Activated B cell treated with CpG ODN at 0.5 μM for 24 hours (primary cell): ENCODE data around the gene ACSM3. TPM values are rescaled to one million over a fixed set of nuclear protein-coding genes. Genes with fewer than 3 reads are reported as not detected.

Experiments
- ATAC-seq: fragments of 200-7000 bp; cut with Tn5 transposase; one replicate; pipeline ENCODE4 v1.10.0; 2021; ENCODE audit warnings: low read depth, mild to moderate bottlenecking, moderate library complexity
- CTCF ChIA-PET: fragments of 350-600 bp; sonication (Branson Sonifier 250); formaldehyde crosslinking; loops from one replicate; lab custom pipeline; 2021; ENCODE audit warnings: antibody characterized with exemption; lab: Charles Lee
- POLR2A ChIA-PET: fragments of 350-600 bp; sonication (Branson Sonifier 250); formaldehyde crosslinking; loops from one replicate; lab custom pipeline; 2021; ENCODE audit warnings: antibody characterized with exemption; lab: Charles Lee
- DNase-seq: peaks from one replicate; pipeline ENCODE4 v3.0.0; 2022
- H3K27ac Mint-ChIP-seq: one replicate; pipeline ENCODE4 v1.8.0; 2020; ENCODE audit warnings: mixed read lengths
- H3K27me3 Mint-ChIP-seq: one replicate; pipeline ENCODE4 v1.8.0; 2021; ENCODE audit warnings: mixed read lengths
- H3K36me3 Mint-ChIP-seq: one replicate; pipeline ENCODE4 v1.8.0; 2021; ENCODE audit warnings: low read depth, mixed read lengths
- H3K4me1 Mint-ChIP-seq: one replicate; pipeline ENCODE4 v1.8.0; 2021; ENCODE audit warnings: mixed read lengths
- H3K4me3 Mint-ChIP-seq: one replicate; pipeline ENCODE4 v1.8.0; 2020; ENCODE audit warnings: mild to moderate bottlenecking, mixed read lengths
- H3K9me3 Mint-ChIP-seq: one replicate; pipeline ENCODE4 v1.8.0; 2020; ENCODE audit warnings: mixed read lengths
- intact Hi-C: fragments of 100-400 bp; cut with micrococcal nuclease; formaldehyde crosslinking; loops from one replicate; pipeline ENCODE4 v1.15.1; 2024
- total RNA-seq: library from RNA; stranded (reverse); gene quantifications from 2 replicates; pipeline ENCODE4 v1.2.3, GENCODE V29; 2022
- TF ChIP-seq, protein P1 (sequence below): fragments of 200-600 bp; IDR thresholded peaks from one replicate; pipeline ENCODE4 v1.8.0; 2022; ENCODE audit warnings: antibody characterized with exemption, mild to moderate bottlenecking

The ACSM3 gene
- total RNA-seq, 1 donor from 2014 or later, result 13.6 TPM

GRCh38 chr16:20811889-20812439 is 48.1 kb downstream of the ACSM3 start:
- Mint-ChIP-seq H3K36me3 (no peaks in the 10 kb centered on the region), H3K4me1 (peaks cover 7% of the 10 kb centered on the region), H3K27ac (no peak overlapping the region), H3K27me3 (no peaks in the 10 kb centered on the region), H3K9me3 (no peaks in the 10 kb centered on the region), H3K4me3 (no peak overlapping the region)
- POLR2A ChIA-PET, result no interaction called here
- ATAC-seq (no peak), DNase-seq (no peak)
- CTCF ChIA-PET, result no interaction called here
- TF ChIP-seq, protein P1, sequence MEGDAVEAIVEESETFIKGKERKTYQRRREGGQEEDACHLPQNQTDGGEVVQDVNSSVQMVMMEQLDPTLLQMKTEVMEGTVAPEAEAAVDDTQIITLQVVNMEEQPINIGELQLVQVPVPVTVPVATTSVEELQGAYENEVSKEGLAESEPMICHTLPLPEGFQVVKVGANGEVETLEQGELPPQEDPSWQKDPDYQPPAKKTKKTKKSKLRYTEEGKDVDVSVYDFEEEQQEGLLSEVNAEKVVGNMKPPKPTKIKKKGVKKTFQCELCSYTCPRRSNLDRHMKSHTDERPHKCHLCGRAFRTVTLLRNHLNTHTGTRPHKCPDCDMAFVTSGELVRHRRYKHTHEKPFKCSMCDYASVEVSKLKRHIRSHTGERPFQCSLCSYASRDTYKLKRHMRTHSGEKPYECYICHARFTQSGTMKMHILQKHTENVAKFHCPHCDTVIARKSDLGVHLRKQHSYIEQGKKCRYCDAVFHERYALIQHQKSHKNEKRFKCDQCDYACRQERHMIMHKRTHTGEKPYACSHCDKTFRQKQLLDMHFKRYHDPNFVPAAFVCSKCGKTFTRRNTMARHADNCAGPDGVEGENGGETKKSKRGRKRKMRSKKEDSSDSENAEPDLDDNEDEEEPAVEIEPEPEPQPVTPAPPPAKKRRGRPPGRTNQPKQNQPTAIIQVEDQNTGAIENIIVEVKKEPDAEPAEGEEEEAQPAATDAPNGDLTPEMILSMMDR, result no peak
- intact Hi-C loops, result no loop called here

- TF ChIP-seq, protein P1, result no peak
- intact Hi-C loops, result no loop called here
- Mint-ChIP-seq H3K27me3 (no peaks in the 10 kb centered on the region), H3K9me3 (no peaks in the 10 kb centered on the region), H3K36me3 (no peaks in the 10 kb centered on the region), H3K27ac (no peak overlapping the region), H3K4me3 (no peak overlapping the region), H3K4me1 (peaks cover 4% of the 10 kb centered on the region)
- DNase-seq (no peak), ATAC-seq (no peak)
- CTCF ChIA-PET, result no interaction called here
- POLR2A ChIA-PET, result no interaction called here
These were observed 48.7 kb downstream of the ACSM3 start for GRCh38 chr16:20812510-20812909.

- H3K36me3 Mint-ChIP-seq, result no peaks in the 10 kb centered on the region
- no peak overlapping the region for H3K27ac Mint-ChIP-seq
- ChIA-PET POLR2A (interaction anchor here (0.6 kb wide), 1 partner anchor 8 kb away, joined by 4 read pairs; the partner anchor contains the start of genes ERI2 and REXO5), CTCF (no interaction called here)
- DNase-seq (no peak), ATAC-seq (no peak)
- TF ChIP-seq, protein P1, result no peak
- no peaks in the 10 kb centered on the region for H3K4me1 Mint-ChIP-seq
- no peak overlapping the region for H3K4me3 Mint-ChIP-seq
- no peaks in the 10 kb centered on the region for H3K9me3 Mint-ChIP-seq
- no peaks in the 10 kb centered on the region for H3K27me3 Mint-ChIP-seq
- intact Hi-C loops, result no loop called here
These were observed 51.0 kb downstream of the ACSM3 start for GRCh38 chr16:20814784-20815183.

GRCh38 chr16:20818929-20819585 is 55.2 kb downstream of the ACSM3 start:
- TF ChIP-seq, protein P1, result no peak
- Mint-ChIP-seq H3K9me3 (no peaks in the 10 kb centered on the region), H3K4me1 (peaks cover 7% of the 10 kb centered on the region), H3K27ac (no peak overlapping the region), H3K27me3 (no peaks in the 10 kb centered on the region), H3K36me3 (no peaks in the 10 kb centered on the region), H3K4me3 (no peak overlapping the region)
- ChIA-PET CTCF (no interaction called here), POLR2A (interaction anchor here (0.6 kb wide), 1 partner anchor 521 kb away, joined by 3 read pairs; no protein-coding TSS in a partner anchor)
- DNase-seq (no peak), ATAC-seq (no peak)
- intact Hi-C loops, result no loop called here

- intact Hi-C loops, result no loop called here
- no peak for ATAC-seq
- H3K36me3 Mint-ChIP-seq, result no peaks in the 10 kb centered on the region
- TF ChIP-seq, protein P1, result no peak
- POLR2A ChIA-PET, result no interaction called here
- DNase-seq, result no peak
- H3K27me3 Mint-ChIP-seq, result no peaks in the 10 kb centered on the region
- CTCF ChIA-PET, result no interaction called here
- H3K27ac Mint-ChIP-seq, result no peak overlapping the region
- H3K9me3 Mint-ChIP-seq, result no peaks in the 10 kb centered on the region
- H3K4me3 Mint-ChIP-seq, result no peak overlapping the region
- peaks cover 7% of the 10 kb centered on the region for H3K4me1 Mint-ChIP-seq
These were observed 57.9 kb downstream of the ACSM3 start for GRCh38 chr16:20821682-20822081.
